ENCODE results near the gene MYH2.

MYH2 gene

DNA sequence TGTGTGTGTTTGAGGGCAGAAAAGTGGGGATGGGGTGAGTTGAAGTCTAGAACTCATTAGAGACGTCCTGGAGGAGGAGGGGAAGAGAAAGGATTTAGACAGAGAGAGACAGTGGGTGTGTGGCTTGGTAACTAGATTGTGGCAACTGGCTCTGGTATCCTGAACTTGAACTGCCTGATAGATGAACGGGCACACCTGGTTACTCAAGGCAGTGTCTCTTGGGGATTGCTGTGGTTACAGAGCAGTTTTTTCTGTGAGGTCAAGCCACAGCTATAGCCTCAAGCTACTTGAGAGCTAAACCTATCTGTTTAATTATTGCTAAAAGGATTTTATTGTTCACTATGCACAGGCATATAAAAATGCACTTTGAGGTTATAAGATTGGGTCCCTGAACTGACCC is 29.8 kb upstream of the MYH2 start:
- TF ChIP-seq, protein P1, sequence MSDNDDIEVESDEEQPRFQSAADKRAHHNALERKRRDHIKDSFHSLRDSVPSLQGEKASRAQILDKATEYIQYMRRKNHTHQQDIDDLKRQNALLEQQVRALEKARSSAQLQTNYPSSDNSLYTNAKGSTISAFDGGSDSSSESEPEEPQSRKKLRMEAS (IDR thresholded peaks at IDR 0.05; ENCODE audit: low read depth, low read length), result no peak
- TF ChIP-seq MYC (IDR thresholded peaks at IDR 0.05; ENCODE audit: low read depth, low read length) (no peak), POLR2A (IDR thresholded peaks at IDR 0.05; ENCODE audit: extremely low read depth, insufficient read length) (no peak)
- TF ChIP-seq, protein P2, sequence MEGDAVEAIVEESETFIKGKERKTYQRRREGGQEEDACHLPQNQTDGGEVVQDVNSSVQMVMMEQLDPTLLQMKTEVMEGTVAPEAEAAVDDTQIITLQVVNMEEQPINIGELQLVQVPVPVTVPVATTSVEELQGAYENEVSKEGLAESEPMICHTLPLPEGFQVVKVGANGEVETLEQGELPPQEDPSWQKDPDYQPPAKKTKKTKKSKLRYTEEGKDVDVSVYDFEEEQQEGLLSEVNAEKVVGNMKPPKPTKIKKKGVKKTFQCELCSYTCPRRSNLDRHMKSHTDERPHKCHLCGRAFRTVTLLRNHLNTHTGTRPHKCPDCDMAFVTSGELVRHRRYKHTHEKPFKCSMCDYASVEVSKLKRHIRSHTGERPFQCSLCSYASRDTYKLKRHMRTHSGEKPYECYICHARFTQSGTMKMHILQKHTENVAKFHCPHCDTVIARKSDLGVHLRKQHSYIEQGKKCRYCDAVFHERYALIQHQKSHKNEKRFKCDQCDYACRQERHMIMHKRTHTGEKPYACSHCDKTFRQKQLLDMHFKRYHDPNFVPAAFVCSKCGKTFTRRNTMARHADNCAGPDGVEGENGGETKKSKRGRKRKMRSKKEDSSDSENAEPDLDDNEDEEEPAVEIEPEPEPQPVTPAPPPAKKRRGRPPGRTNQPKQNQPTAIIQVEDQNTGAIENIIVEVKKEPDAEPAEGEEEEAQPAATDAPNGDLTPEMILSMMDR (IDR thresholded peaks at IDR 0.05; ENCODE audit: low read depth, low read length), result no peak
- DNase-seq (ENCODE audit: low read depth), result peak; percentile 12
- H3K4me3 ChIP-seq (ENCODE audit: low read depth, low read length), result no peak overlapping the region

DNA sequence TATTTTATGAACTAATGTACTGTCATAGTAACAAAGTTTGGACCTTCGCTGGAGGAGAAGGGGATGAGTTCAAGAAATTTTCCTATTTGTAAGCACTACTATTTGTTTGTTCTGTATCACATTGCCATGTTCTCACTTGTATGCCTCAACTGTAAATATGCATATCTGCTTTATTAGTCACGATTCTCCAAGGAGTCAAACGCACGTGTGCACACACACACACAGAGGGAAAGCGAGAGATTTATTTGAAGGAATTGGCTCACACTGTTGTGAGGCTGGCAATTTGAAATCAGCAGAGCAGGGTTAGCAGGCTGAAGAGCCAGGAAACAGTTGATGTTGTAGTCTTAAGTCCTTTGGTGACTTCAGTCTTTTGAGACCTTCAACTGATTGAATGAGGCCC is 24.9 kb upstream of the MYH2 start:
- no peak for DNase-seq (ENCODE audit: low read depth)
- no peak overlapping the region for H3K4me3 ChIP-seq (ENCODE audit: low read depth, low read length)
- TF ChIP-seq, protein P2 (IDR thresholded peaks at IDR 0.05; ENCODE audit: low read depth, low read length), result no peak
- TF ChIP-seq, protein P1 (IDR thresholded peaks at IDR 0.05; ENCODE audit: low read depth, low read length), result no peak
- no peak for TF ChIP-seq MYC (IDR thresholded peaks at IDR 0.05; ENCODE audit: low read depth, low read length)
- no peak for TF ChIP-seq POLR2A (IDR thresholded peaks at IDR 0.05; ENCODE audit: extremely low read depth, insufficient read length)

- TF ChIP-seq, protein P2 (IDR thresholded peaks at IDR 0.05; ENCODE audit: low read depth, low read length), result no peak
Measured at GRCh38 chr17:10563991-10564660, 14.7 kb upstream of the MYH2 start.

DNA sequence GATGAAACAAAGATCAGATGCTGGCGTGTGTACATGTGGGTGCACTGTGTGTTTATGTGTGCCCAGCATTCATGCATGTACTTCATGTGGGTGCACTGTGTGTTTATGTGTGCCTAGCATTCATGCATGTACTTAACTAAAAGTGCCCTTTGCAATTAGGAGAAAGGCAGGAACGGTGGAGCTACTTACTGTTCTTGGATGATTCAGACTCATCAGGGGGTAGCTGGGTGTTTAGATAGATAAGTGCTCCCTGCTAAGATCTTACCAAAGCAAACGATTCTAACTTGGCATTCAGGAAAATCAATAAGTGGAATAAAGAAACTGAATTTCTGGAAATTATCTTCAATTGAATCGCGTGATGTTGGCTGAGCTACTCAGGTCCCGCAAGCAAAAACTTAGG is 8.6 kb upstream of the MYH2 start:
- no peak overlapping the region for H3K4me3 ChIP-seq (ENCODE audit: low read depth, low read length)
- no peak for DNase-seq (ENCODE audit: low read depth)
- TF ChIP-seq, protein P2 (IDR thresholded peaks at IDR 0.05; ENCODE audit: low read depth, low read length), result no peak

More at GRCh38 chr17:10563991-10564660, 14.7 kb upstream of the MYH2 start:
- no peak for DNase-seq (ENCODE audit: low read depth)
- H3K4me3 ChIP-seq (ENCODE audit: low read depth, low read length), result no peak overlapping the region

DNA sequence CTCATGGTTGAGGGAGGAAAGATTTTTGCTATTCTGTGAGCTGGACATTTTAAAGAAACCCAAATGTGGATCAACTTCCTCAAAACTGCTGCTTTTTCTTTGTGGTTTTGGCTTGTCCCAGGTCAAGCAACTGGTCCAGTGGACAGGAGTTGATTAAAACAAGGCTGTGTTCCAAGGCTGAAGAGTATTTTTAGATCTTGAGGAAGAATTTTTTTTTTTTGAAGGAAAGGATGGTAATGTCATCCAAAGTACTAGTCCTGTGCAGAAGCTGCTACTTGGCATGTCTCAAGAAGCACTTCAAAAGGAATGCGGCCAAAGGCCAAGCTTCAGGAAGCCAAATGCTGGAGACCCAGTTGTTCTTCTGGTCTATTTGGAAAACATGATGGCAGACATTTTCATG is 8.0 kb upstream of the MYH2 start:
- DNase-seq (ENCODE audit: low read depth), result no peak
- H3K4me3 ChIP-seq (ENCODE audit: low read depth, low read length), result no peak overlapping the region
- TF ChIP-seq, protein P1 (IDR thresholded peaks at IDR 0.05; ENCODE audit: low read depth, low read length), result no peak
- TF ChIP-seq POLR2A (IDR thresholded peaks at IDR 0.05; ENCODE audit: extremely low read depth, insufficient read length) (no peak), MYC (IDR thresholded peaks at IDR 0.05; ENCODE audit: low read depth, low read length) (no peak)
- TF ChIP-seq, protein P2 (IDR thresholded peaks at IDR 0.05; ENCODE audit: low read depth, low read length), result no peak

GRCh38 chr17:10556301-10557005 is 7.0 kb upstream of the MYH2 start:
- no peak for DNase-seq (ENCODE audit: low read depth)
- TF ChIP-seq POLR2A (IDR thresholded peaks at IDR 0.05; ENCODE audit: extremely low read depth, insufficient read length) (no peak), MYC (IDR thresholded peaks at IDR 0.05; ENCODE audit: low read depth, low read length) (no peak)
- TF ChIP-seq, protein P2 (IDR thresholded peaks at IDR 0.05; ENCODE audit: low read depth, low read length), result no peak
- TF ChIP-seq, protein P1 (IDR thresholded peaks at IDR 0.05; ENCODE audit: low read depth, low read length), result no peak
- no peak overlapping the region for H3K4me3 ChIP-seq (ENCODE audit: low read depth, low read length)
